Measurements from ENCODE around the gene SH3PXD2B.

Gene SH3PXD2B

GRCh38 chr5:172474293-172474692, 20.0 kb upstream of the SH3PXD2B start:
- TF ChIP-seq EZH2phosphoT487 (IDR thresholded peaks at IDR 0.05; ENCODE audit: borderline replicate concordance, low read length) = no peak
- TF ChIP-seq, protein P1, sequence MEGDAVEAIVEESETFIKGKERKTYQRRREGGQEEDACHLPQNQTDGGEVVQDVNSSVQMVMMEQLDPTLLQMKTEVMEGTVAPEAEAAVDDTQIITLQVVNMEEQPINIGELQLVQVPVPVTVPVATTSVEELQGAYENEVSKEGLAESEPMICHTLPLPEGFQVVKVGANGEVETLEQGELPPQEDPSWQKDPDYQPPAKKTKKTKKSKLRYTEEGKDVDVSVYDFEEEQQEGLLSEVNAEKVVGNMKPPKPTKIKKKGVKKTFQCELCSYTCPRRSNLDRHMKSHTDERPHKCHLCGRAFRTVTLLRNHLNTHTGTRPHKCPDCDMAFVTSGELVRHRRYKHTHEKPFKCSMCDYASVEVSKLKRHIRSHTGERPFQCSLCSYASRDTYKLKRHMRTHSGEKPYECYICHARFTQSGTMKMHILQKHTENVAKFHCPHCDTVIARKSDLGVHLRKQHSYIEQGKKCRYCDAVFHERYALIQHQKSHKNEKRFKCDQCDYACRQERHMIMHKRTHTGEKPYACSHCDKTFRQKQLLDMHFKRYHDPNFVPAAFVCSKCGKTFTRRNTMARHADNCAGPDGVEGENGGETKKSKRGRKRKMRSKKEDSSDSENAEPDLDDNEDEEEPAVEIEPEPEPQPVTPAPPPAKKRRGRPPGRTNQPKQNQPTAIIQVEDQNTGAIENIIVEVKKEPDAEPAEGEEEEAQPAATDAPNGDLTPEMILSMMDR (IDR thresholded peaks at IDR 0.05; ENCODE audit: low read depth, low read length, poor library complexity, severe bottlenecking) = no peak
- Histone ChIP-seq H3K27me3 (ENCODE audit: control insufficient read depth, low read length) (peaks cover 6% of the 10 kb centered on the region), H3K9me3 (ENCODE audit: control insufficient read depth, insufficient read depth, low read length) (no peaks in the 10 kb centered on the region), H3K4me2 (ENCODE audit: low read length) (no peak overlapping the region), H3K36me3 (ENCODE audit: control insufficient read depth, low read length) (no peaks in the 10 kb centered on the region), H3K4me1 (ENCODE audit: control insufficient read depth, low read length) (no peaks in the 10 kb centered on the region), H3F3A (ENCODE audit: control insufficient read depth, insufficient read depth) (no peaks in the 10 kb centered on the region), H3K9me2 (replicated peaks; ENCODE audit: control insufficient read depth, low read length) (no peaks in the 10 kb centered on the region), H3K4me3 (ENCODE audit: low read length) (no peak overlapping the region), H4K20me1 (ENCODE audit: control insufficient read depth, insufficient read depth, low read depth, low read length) (0 out of 2 replicates have a peak, but pooled peaks cover under 1% of the 10 kb centered on the region), H3K27ac (ENCODE audit: low read depth, low read length) (no peak overlapping the region), H3K79me2 (ENCODE audit: control insufficient read depth, low read length) (no peaks in the 10 kb centered on the region)

DNA sequence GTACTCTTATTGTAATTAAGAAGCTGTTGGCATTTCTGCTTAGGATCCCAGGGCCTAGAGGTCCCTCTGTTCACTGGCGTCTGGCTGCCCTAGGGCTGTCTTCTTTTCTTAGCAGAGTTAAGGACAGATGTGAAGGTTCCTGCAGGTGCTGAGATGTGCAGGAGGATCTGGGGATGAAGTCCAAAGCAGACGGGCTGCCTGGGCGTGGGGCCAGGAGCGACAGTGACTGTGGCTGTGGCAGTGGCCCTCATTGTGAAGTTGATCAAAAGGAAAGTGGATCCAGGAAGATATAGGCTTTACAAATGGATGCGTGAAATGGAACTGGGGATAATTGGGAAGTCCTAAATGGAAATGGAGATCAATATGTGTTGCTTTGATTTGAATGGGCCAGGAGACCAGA, 19.1 kb upstream of the SH3PXD2B start:
- Histone ChIP-seq H3K9me3 (ENCODE audit: control insufficient read depth, insufficient read depth, low read length) (no peaks in the 10 kb centered on the region), H4K20me1 (ENCODE audit: control insufficient read depth, insufficient read depth, low read depth, low read length) (no peaks in the 10 kb centered on the region), H3K27me3 (ENCODE audit: control insufficient read depth, low read length) (peaks cover 6% of the 10 kb centered on the region), H3K79me2 (ENCODE audit: control insufficient read depth, low read length) (no peaks in the 10 kb centered on the region), H3K9me2 (replicated peaks; ENCODE audit: control insufficient read depth, low read length) (no peaks in the 10 kb centered on the region), H3K36me3 (ENCODE audit: control insufficient read depth, low read length) (no peaks in the 10 kb centered on the region), H3K4me2 (ENCODE audit: low read length) (no peak overlapping the region), H3F3A (ENCODE audit: control insufficient read depth, insufficient read depth) (no peaks in the 10 kb centered on the region), H3K4me1 (ENCODE audit: control insufficient read depth, low read length) (no peaks in the 10 kb centered on the region), H3K27ac (ENCODE audit: low read depth, low read length) (no peak overlapping the region), H3K4me3 (ENCODE audit: low read length) (no peak overlapping the region)
- no peak for TF ChIP-seq EZH2phosphoT487 (IDR thresholded peaks at IDR 0.05; ENCODE audit: borderline replicate concordance, low read length)
- TF ChIP-seq, protein P1 (IDR thresholded peaks at IDR 0.05; ENCODE audit: low read depth, low read length, poor library complexity, severe bottlenecking) = no peak

- Histone ChIP-seq H3K9me2 (replicated peaks; ENCODE audit: control insufficient read depth, low read length) (no peaks in the 10 kb centered on the region), H3K9me3 (ENCODE audit: control insufficient read depth, insufficient read depth, low read length) (no peaks in the 10 kb centered on the region), H4K20me1 (ENCODE audit: control insufficient read depth, insufficient read depth, low read depth, low read length) (no peaks in the 10 kb centered on the region), H3K36me3 (ENCODE audit: control insufficient read depth, low read length) (no peaks in the 10 kb centered on the region), H3K27me3 (ENCODE audit: control insufficient read depth, low read length) (peaks cover 11% of the 10 kb centered on the region), H3F3A (ENCODE audit: control insufficient read depth, insufficient read depth) (no peaks in the 10 kb centered on the region), H3K79me2 (ENCODE audit: control insufficient read depth, low read length) (no peaks in the 10 kb centered on the region), H3K4me3 (ENCODE audit: low read length) (no peak overlapping the region), H3K4me1 (ENCODE audit: control insufficient read depth, low read length) (no peaks in the 10 kb centered on the region), H3K4me2 (ENCODE audit: low read length) (no peak overlapping the region), H3K27ac (ENCODE audit: low read depth, low read length) (no peak overlapping the region)
- TF ChIP-seq, protein P1 (IDR thresholded peaks at IDR 0.05; ENCODE audit: low read depth, low read length, poor library complexity, severe bottlenecking) = no peak
- no peak for TF ChIP-seq EZH2phosphoT487 (IDR thresholded peaks at IDR 0.05; ENCODE audit: borderline replicate concordance, low read length)
These were observed 15.4 kb upstream of the SH3PXD2B start for GRCh38 chr5:172469697-172470096.
